ENCODE results near the gene TBX4.

DNA sequence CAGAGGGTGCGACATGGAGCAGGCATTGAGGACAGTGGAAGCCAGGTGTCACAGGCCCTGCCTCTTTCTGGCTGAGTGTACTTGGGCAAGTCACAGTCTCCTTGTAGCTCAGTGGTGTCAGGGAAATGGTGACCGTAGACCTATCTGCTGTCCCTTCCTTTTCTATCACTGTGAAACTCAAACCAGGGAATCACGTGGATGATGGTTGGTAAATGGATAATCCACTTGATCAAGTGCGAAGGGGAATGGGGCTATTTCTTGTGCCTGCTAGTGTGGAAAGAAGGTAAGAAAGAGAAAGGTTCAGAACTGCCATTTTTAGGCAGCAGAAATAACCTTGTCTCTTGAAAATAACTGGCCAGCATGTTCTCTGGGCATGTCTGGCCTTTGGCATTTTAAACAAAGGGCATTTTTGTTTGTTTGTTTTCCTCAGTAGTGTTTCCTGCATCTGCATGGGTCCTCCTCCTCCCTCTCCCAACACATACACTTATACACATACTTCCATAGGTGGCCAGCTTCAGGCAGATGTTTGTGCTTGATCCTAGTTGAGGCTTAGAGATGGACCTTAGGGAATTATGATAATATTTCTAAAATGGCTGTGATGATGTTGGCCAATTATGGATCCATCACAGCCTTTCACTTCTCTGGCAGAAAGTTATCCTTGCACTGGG lies 7.1 kb downstream of the TBX4 start:
- TF ChIP-seq, protein P1, sequence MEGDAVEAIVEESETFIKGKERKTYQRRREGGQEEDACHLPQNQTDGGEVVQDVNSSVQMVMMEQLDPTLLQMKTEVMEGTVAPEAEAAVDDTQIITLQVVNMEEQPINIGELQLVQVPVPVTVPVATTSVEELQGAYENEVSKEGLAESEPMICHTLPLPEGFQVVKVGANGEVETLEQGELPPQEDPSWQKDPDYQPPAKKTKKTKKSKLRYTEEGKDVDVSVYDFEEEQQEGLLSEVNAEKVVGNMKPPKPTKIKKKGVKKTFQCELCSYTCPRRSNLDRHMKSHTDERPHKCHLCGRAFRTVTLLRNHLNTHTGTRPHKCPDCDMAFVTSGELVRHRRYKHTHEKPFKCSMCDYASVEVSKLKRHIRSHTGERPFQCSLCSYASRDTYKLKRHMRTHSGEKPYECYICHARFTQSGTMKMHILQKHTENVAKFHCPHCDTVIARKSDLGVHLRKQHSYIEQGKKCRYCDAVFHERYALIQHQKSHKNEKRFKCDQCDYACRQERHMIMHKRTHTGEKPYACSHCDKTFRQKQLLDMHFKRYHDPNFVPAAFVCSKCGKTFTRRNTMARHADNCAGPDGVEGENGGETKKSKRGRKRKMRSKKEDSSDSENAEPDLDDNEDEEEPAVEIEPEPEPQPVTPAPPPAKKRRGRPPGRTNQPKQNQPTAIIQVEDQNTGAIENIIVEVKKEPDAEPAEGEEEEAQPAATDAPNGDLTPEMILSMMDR (conservative IDR thresholded peaks at IDR 0.05), result no peak
- no peak for TF ChIP-seq EZH2 (IDR thresholded peaks at IDR 0.05; ENCODE audit: low read depth)

Measured in PC-9 (cell line).